Mesendoderm (in vitro differentiated cells): Measurements from ENCODE around the gene MTG2.
"Not testable (repeated sequence)": the region's sequence is repeated elsewhere in the genome, so short reads cannot be mapped to it uniquely, and the experiment has no call there.

ENCODE experiments used
- DNase-seq: peaks from one replicate; pipeline ENCODE4 v3.0.0; 2013
- H2AK5ac ChIP-seq: 2 replicates; pipeline ENCODE4 v1.6.1; 2013; ENCODE audit warnings: low read length, inconsistent platforms
- H2BK120ac ChIP-seq: 2 replicates; pipeline ENCODE4 v1.6.1; 2013; ENCODE audit warnings: low read depth, mild to moderate bottlenecking, low read length, moderate library complexity, mixed read lengths
- H2BK15ac ChIP-seq: replicated peaks from 2 replicates; pipeline ENCODE4 v1.6.1; 2013; ENCODE audit warnings: low read depth, mild to moderate bottlenecking, moderate library complexity
- H2BK5ac ChIP-seq: 2 replicates; pipeline ENCODE4 v1.6.1; 2013; ENCODE audit warnings: low read length, inconsistent platforms
- H3K18ac ChIP-seq: 2 replicates; pipeline ENCODE4 v1.6.1; 2013; ENCODE audit warnings: mild to moderate bottlenecking, low read length, mixed read lengths
- H3K23ac ChIP-seq: one replicate; pipeline ENCODE4 v1.6.1; 2013; ENCODE audit warnings: low read length
- H3K27ac ChIP-seq: 2 replicates; pipeline ENCODE4 v1.5.1; 2013; ENCODE audit warnings: low read depth, mild to moderate bottlenecking, inconsistent platforms, low read length, moderate library complexity
- H3K27me3 ChIP-seq: 2 replicates; pipeline ENCODE4 v1.6.1; 2013; ENCODE audit warnings: low read length, control low read depth, mild to moderate bottlenecking, inconsistent platforms; ENCODE audit not compliant: insufficient read depth, poor library complexity
- H3K36me3 ChIP-seq: 2 replicates; pipeline ENCODE4 v1.6.1; 2013; ENCODE audit warnings: low read length, inconsistent platforms; ENCODE audit not compliant: control insufficient read depth, insufficient read depth
- H3K4ac ChIP-seq: one replicate; pipeline ENCODE4 v1.6.1; 2013; ENCODE audit warnings: low read depth, mild to moderate bottlenecking, low read length, moderate library complexity
- H3K4me1 ChIP-seq: 2 replicates; pipeline ENCODE4 v1.6.1; 2013; ENCODE audit warnings: low read depth, low read length, inconsistent platforms; ENCODE audit not compliant: control insufficient read depth
- H3K4me2 ChIP-seq: 2 replicates; pipeline ENCODE4 v1.6.1; 2013; ENCODE audit warnings: low read length
- H3K4me3 ChIP-seq: 2 replicates; pipeline ENCODE4 v1.5.1; 2013; ENCODE audit warnings: mild to moderate bottlenecking, low read length
- H3K56ac ChIP-seq: one replicate; pipeline ENCODE4 v1.6.1; 2013; ENCODE audit warnings: low read length
- H3K79me1 ChIP-seq: 2 replicates; pipeline ENCODE4 v1.6.1; 2013; ENCODE audit warnings: low read length, inconsistent platforms
- H3K79me2 ChIP-seq: 2 replicates; pipeline ENCODE4 v1.6.1; 2013; ENCODE audit warnings: mild to moderate bottlenecking, low read length; ENCODE audit not compliant: control insufficient read depth, insufficient read depth
- H3K9ac ChIP-seq: 2 replicates; pipeline ENCODE4 v1.6.1; 2013; ENCODE audit warnings: low read length, inconsistent platforms
- H4K5ac ChIP-seq: one replicate; pipeline ENCODE4 v1.6.1; 2013; ENCODE audit warnings: low read length
- H4K8ac ChIP-seq: one replicate; pipeline ENCODE4 v1.6.1; 2013; ENCODE audit warnings: low read depth, mild to moderate bottlenecking, control low read depth, low read length, moderate library complexity
- WGBS: extraction: QIAGEN DNeasy Blood & Tissue Kit; methylation state at CpG from one replicate; pipeline ENCODE4 v1.1.7; 2013; ENCODE audit warnings: low lambda C conversion rate, missing lambda C conversion rate; ENCODE audit not compliant: insufficient coverage; ENCODE audit errors: extremely low coverage; 5-methylcytosine and 5-hydroxymethylcytosine counted together

MTG2 gene

GRCh38 chr20:62148383-62148782, 34.4 kb upstream of the MTG2 start:
- not testable (repeated sequence) for H3K27me3 ChIP-seq, H4K8ac ChIP-seq, H2BK15ac ChIP-seq, H2BK120ac ChIP-seq, H2BK5ac ChIP-seq, H3K9ac ChIP-seq, H3K23ac ChIP-seq, DNase-seq, H3K4ac ChIP-seq, H3K27ac ChIP-seq, H3K4me3 ChIP-seq, H3K4me2 ChIP-seq, H3K36me3 ChIP-seq, H2AK5ac ChIP-seq, H3K18ac ChIP-seq, H4K5ac ChIP-seq
- Histone ChIP-seq H3K79me1 (peaks cover 42% of the 10 kb centered on the region), H3K56ac (peak overlapping the region; percentile 34), H3K4me1 (peaks cover 15% of the 10 kb centered on the region), H3K79me2 (peaks cover 90% of the 10 kb centered on the region)
- no CpG with 5 or more reads among the region's 10 CpGs for WGBS

DNA sequence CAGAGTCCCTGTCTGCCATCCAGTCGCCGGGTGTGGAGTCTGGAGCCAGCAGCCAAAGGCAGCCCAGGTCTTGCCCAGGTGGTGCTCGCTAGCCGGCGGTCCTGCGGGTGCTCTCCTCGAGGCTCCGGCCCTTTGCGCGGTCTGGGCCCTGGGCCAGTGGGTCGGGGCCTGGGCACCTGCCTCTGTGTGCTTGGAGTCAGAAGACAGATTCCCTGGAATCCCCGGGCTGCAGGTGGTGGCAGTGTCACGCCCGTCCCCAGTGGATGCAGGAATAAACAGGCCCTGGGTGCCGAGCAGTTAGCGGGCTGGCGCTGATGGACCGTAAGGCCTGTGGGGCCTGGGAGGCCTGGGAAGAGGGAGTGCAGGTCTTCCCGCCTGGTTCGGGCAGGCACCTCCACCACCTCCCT, 33.9 kb upstream of the MTG2 start:
- H3K36me3 ChIP-seq: peaks cover 2% of the 10 kb centered on the region
- no peak overlapping the region for H2BK5ac ChIP-seq
- peaks cover 95% of the 10 kb centered on the region for H3K79me2 ChIP-seq
- H3K79me1 ChIP-seq: peaks cover 48% of the 10 kb centered on the region
- H2BK15ac ChIP-seq: no peak overlapping the region
- WGBS: no CpG with 5 or more reads among the region's 20 CpGs
- no peak overlapping the region for H3K27ac ChIP-seq
- no peak overlapping the region for H3K4ac ChIP-seq
- H2BK120ac ChIP-seq: no peak overlapping the region
- no peaks in the 10 kb centered on the region for H3K27me3 ChIP-seq
- peaks cover 15% of the 10 kb centered on the region for H3K4me1 ChIP-seq
- H2AK5ac ChIP-seq: no peak overlapping the region
- H3K4me2 ChIP-seq: no peak overlapping the region
- H3K23ac ChIP-seq: no peak overlapping the region
- H4K8ac ChIP-seq: no peak overlapping the region
- H3K56ac ChIP-seq: no peak overlapping the region
- no peak for DNase-seq
- H3K4me3 ChIP-seq: no peak overlapping the region
- H3K9ac ChIP-seq: no peak overlapping the region
- H3K18ac ChIP-seq: no peak overlapping the region
- no peak overlapping the region for H4K5ac ChIP-seq

- Histone ChIP-seq H3K79me1 (peaks cover 47% of the 10 kb centered on the region), H3K36me3 (peaks cover 2% of the 10 kb centered on the region), H3K9ac (no peak overlapping the region), H3K27ac (no peak overlapping the region), H3K23ac (peak overlapping the region; percentile 45), H2BK15ac (no peak overlapping the region), H3K4me3 (no peak overlapping the region), H4K8ac (no peak overlapping the region), H3K18ac (no peak overlapping the region), H3K4me2 (no peak overlapping the region), H2AK5ac (no peak overlapping the region), H2BK5ac (no peak overlapping the region), H3K56ac (peak overlapping the region; percentile 3), H3K4me1 (peaks cover 13% of the 10 kb centered on the region), H2BK120ac (no peak overlapping the region), H3K27me3 (no peaks in the 10 kb centered on the region), H3K4ac (no peak overlapping the region), H3K79me2 (peaks cover 94% of the 10 kb centered on the region), H4K5ac (no peak overlapping the region)
- no CpG with 5 or more reads among the region's 24 CpGs for WGBS
- DNase-seq: peak; percentile 91
Observed at GRCh38 chr20:62149532-62150309, 33.1 kb upstream of the MTG2 start.

- H4K8ac ChIP-seq: no peak overlapping the region
- H3K36me3 ChIP-seq: peaks cover 2% of the 10 kb centered on the region
- WGBS: no CpG with 5 or more reads among the region's 11 CpGs
Observed at GRCh38 chr20:62150310-62150575, 32.6 kb upstream of the MTG2 start.

DNA sequence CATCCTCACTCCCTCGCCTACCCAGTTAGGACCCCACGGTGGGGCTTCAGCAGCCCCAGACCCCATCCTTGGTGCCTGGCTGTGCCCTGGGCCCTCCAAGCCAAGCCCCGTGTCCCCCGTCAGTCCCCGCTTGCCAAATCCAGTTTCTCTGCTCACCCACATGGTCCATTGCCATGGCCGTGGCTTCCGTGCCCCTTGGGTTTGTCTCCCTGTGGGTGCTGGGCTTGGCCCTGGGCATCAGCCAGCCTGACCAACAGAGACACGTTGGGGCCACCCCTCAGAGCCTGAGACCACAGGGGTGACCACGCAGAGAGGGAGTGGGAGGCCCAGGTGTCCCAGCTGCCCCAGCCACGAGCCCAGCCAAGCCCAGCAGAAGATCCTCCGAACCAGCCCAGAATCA, 31.6 kb upstream of the MTG2 start:
- no peak for DNase-seq
- Histone ChIP-seq H3K4me3 (no peak overlapping the region), H2BK15ac (no peak overlapping the region), H3K4me2 (no peak overlapping the region), H3K23ac (no peak overlapping the region), H3K79me1 (peaks cover 40% of the 10 kb centered on the region), H2BK120ac (no peak overlapping the region), H4K8ac (no peak overlapping the region), H3K18ac (no peak overlapping the region), H3K27ac (no peak overlapping the region), H2AK5ac (no peak overlapping the region), H3K79me2 (peaks cover 85% of the 10 kb centered on the region), H2BK5ac (no peak overlapping the region), H3K4me1 (peaks cover 14% of the 10 kb centered on the region), H3K36me3 (no peaks in the 10 kb centered on the region), H3K56ac (no peak overlapping the region), H3K9ac (no peak overlapping the region), H4K5ac (no peak overlapping the region), H3K4ac (no peak overlapping the region), H3K27me3 (no peaks in the 10 kb centered on the region)
- WGBS: no CpG with 5 or more reads among the region's 11 CpGs

More at GRCh38 chr20:62150310-62150575, 32.6 kb upstream of the MTG2 start:
- H3K27ac ChIP-seq: no peak overlapping the region
- no peak overlapping the region for H3K4me2 ChIP-seq
- peaks cover 89% of the 10 kb centered on the region for H3K79me2 ChIP-seq
- H3K18ac ChIP-seq: no peak overlapping the region
- no peak overlapping the region for H3K9ac ChIP-seq
- no peak overlapping the region for H3K56ac ChIP-seq
- H3K4me1 ChIP-seq: peaks cover 12% of the 10 kb centered on the region
- H3K27me3 ChIP-seq: no peaks in the 10 kb centered on the region
- H3K79me1 ChIP-seq: peaks cover 46% of the 10 kb centered on the region
- no peak overlapping the region for H3K4me3 ChIP-seq
- no peak overlapping the region for H3K4ac ChIP-seq
- no peak for DNase-seq
- peak overlapping the region; percentile 45 for H3K23ac ChIP-seq
- no peak overlapping the region for H2BK120ac ChIP-seq
- no peak overlapping the region for H2BK5ac ChIP-seq
- no peak overlapping the region for H2AK5ac ChIP-seq
- no peak overlapping the region for H2BK15ac ChIP-seq
- H4K5ac ChIP-seq: no peak overlapping the region

- Histone ChIP-seq H3K4me2 (no peak overlapping the region), H3K4me1 (peaks cover 14% of the 10 kb centered on the region), H3K79me2 (peaks cover 83% of the 10 kb centered on the region), H3K9ac (no peak overlapping the region), H3K36me3 (no peaks in the 10 kb centered on the region), H3K4me3 (no peak overlapping the region), H2BK120ac (no peak overlapping the region), H2AK5ac (no peak overlapping the region), H3K79me1 (peaks cover 39% of the 10 kb centered on the region), H3K27ac (no peak overlapping the region), H2BK15ac (no peak overlapping the region), H3K4ac (no peak overlapping the region), H2BK5ac (no peak overlapping the region), H3K18ac (no peak overlapping the region), H4K8ac (no peak overlapping the region), H3K27me3 (no peaks in the 10 kb centered on the region), H4K5ac (no peak overlapping the region), H3K23ac (no peak overlapping the region), H3K56ac (no peak overlapping the region)
- no peak for DNase-seq
- WGBS: no CpG with 5 or more reads among the region's 23 CpGs
Observed at GRCh38 chr20:62151835-62152364, 30.9 kb upstream of the MTG2 start.
